Right ventricle myocardium superior (tissue), 1 donor: ENCODE results near the gene FAM161B. TPM values are rescaled to one million over a fixed set of nuclear protein-coding genes. Genes with fewer than 3 reads are reported as not detected.

Experiments used
- ATAC-seq: fragments of 200-7000 bp; cut with Tn5 transposase; one replicate; pipeline ENCODE4 v1.9.1; 2020; ENCODE audit warnings: mild to moderate bottlenecking; ENCODE audit not compliant: poor library complexity
- DNase-seq: peaks from one replicate; pipeline ENCODE4 v3.0.0-alpha.2; 2020
- intact Hi-C: fragments of 100-400 bp; cut with DNase I; formaldehyde crosslinking; loops from one replicate; pipeline ENCODE4 v1.11.2; 2022
- total RNA-seq: library from RNA; stranded (reverse); fragmentation: NEBNext Ultra II Directional; extraction: Animal tissue kit (Norgen Biotek cat#: 25700); gene quantifications from one replicate; pipeline ENCODE4 v1.2.1, GENCODE V29; 2021
- donor health status: DM: no; HTN: yes; CAD: no; lungs with severe emphysema.

The FAM161B gene
- total RNA-seq, 1 donor from 2014 or later = 4.1 TPM

- ATAC-seq = no peak
- DNase-seq = no peak
- intact Hi-C loops = no loop called here
These were observed 62.0 kb downstream of the FAM161B start for GRCh38 chr14:73887694-73888459.

- DNase-seq (no peak), ATAC-seq (no peak)
- intact Hi-C loops = no loop called here
These were observed 62.6 kb downstream of the FAM161B start for GRCh38 chr14:73887318-73887616.

GRCh38 chr14:73886449-73887317 is 63.2 kb downstream of the FAM161B start, which contains the start of gene ZNF410:
Gene ZNF410, plus strand, starts transcription at chr14:73886859. Its CDS starts 5,317 bp downstream, at chr14:73892176.
- intact Hi-C loops = no loop called here
- ATAC-seq (peak; percentile 99), DNase-seq (peak; percentile 97)

GRCh38 chr14:73884438-73885190 is 65.3 kb downstream of the FAM161B start:
- DNase-seq (no peak), ATAC-seq (no peak)
- intact Hi-C loops = no loop called here

Other genes starting within 250 kb of the FAM161B start
- 12.9 TPM for gene PNMA1, start 235.7 kb downstream of the FAM161B start, total RNA-seq
- 35.7 TPM for gene PTGR2, start 98.3 kb downstream of the FAM161B start, total RNA-seq
- gene ZNF410, start 63.2 kb downstream of the FAM161B start, total RNA-seq = 14.7 TPM
- 49.9 TPM for gene COQ6, start 208 bp upstream of the FAM161B start, total RNA-seq
- gene ENTPD5, start 69.2 kb upstream of the FAM161B start, total RNA-seq = 5.6 TPM
- 2.3 TPM for gene BBOF1, start 69.3 kb upstream of the FAM161B start, total RNA-seq
- gene ALDH6A1, start 134.4 kb upstream of the FAM161B start, total RNA-seq = 56.9 TPM
- 5.6 TPM for gene LIN52, start 134.9 kb upstream of the FAM161B start, total RNA-seq